Upper lobe of right lung (tissue), 1 donor: ENCODE results near the gene PARD3B. TPM values are rescaled to one million over a fixed set of nuclear protein-coding genes. Genes with fewer than 3 reads are reported as not detected.

Source experiments
- ATAC-seq: fragments of 200-7000 bp; cut with Tn5 transposase; one replicate; pipeline ENCODE4 v1.9.1; 2020; ENCODE audit warnings: mild to moderate bottlenecking, moderate library complexity
- DNase-seq: peaks from one replicate; pipeline ENCODE4 v3.0.0-alpha.2; 2020
- H3K27ac ChIP-seq: fragments of 200-600 bp; one replicate; pipeline ENCODE4 v1.8.0; 2022
- H3K27me3 ChIP-seq: fragments of 200-600 bp; one replicate; pipeline ENCODE4 v1.8.0; 2022; ENCODE audit warnings: mild to moderate bottlenecking
- H3K36me3 ChIP-seq: fragments of 200-600 bp; one replicate; pipeline ENCODE4 v1.8.0; 2022
- H3K4me1 ChIP-seq: fragments of 200-600 bp; one replicate; pipeline ENCODE4 v1.8.0; 2022
- H3K4me3 ChIP-seq: fragments of 200-600 bp; one replicate; pipeline ENCODE4 v1.8.0; 2022; ENCODE audit warnings: mild to moderate bottlenecking
- H3K9me3 ChIP-seq: fragments of 200-600 bp; one replicate; pipeline ENCODE4 v1.8.0; 2022
- intact Hi-C: fragments of 100-400 bp; cut with DNase I; formaldehyde crosslinking; loops from one replicate; pipeline ENCODE4 v1.11.0; 2022
- total RNA-seq: library from RNA; stranded (reverse); fragmentation: NEBNext Ultra II Directional; extraction: Animal tissue kit (Norgen Biotek cat#: 25700); gene quantifications from one replicate; pipeline ENCODE4 v1.2.1, GENCODE V29; 2021
- TF ChIP-seq, protein P1 (sequence below): fragments of 200-600 bp; IDR thresholded peaks from one replicate; pipeline ENCODE4 v1.8.0; 2022; ENCODE audit warnings: antibody characterized with exemption
- donor health status: DM: no; HTN: yes; CAD: no; lungs with severe emphysema.

Gene PARD3B
- total RNA-seq, 1 donor from 2014 or later = 32.5 TPM

DNA sequence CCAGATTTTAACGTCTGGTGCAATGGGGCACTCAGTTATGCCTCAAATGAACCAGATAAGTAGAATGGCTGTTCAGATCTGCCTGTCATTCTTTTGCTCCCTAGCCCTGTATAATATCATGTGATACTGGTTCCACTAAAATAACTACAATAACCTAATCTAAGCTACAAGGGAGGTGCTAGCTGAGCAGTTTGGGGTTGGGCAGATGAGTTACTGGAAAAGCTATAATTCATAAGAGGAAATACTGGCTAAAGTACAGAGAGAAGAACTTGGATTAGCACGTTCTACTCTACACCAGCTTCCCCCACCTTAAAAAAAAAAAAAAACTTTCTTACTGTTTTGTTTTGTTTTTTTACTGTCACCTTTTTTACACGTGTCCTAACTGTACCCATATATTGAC lies 953.7 kb downstream of the PARD3B start:
- Histone ChIP-seq H3K4me3 (no peak overlapping the region), H3K9me3 (no peaks in the 10 kb centered on the region), H3K36me3 (no peaks in the 10 kb centered on the region), H3K4me1 (no peaks in the 10 kb centered on the region), H3K27me3 (no peaks in the 10 kb centered on the region), H3K27ac (no peak overlapping the region)
- TF ChIP-seq, protein P1, sequence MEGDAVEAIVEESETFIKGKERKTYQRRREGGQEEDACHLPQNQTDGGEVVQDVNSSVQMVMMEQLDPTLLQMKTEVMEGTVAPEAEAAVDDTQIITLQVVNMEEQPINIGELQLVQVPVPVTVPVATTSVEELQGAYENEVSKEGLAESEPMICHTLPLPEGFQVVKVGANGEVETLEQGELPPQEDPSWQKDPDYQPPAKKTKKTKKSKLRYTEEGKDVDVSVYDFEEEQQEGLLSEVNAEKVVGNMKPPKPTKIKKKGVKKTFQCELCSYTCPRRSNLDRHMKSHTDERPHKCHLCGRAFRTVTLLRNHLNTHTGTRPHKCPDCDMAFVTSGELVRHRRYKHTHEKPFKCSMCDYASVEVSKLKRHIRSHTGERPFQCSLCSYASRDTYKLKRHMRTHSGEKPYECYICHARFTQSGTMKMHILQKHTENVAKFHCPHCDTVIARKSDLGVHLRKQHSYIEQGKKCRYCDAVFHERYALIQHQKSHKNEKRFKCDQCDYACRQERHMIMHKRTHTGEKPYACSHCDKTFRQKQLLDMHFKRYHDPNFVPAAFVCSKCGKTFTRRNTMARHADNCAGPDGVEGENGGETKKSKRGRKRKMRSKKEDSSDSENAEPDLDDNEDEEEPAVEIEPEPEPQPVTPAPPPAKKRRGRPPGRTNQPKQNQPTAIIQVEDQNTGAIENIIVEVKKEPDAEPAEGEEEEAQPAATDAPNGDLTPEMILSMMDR = no peak
- no peak for ATAC-seq
- intact Hi-C loops = no loop called here
- DNase-seq = no peak

DNA sequence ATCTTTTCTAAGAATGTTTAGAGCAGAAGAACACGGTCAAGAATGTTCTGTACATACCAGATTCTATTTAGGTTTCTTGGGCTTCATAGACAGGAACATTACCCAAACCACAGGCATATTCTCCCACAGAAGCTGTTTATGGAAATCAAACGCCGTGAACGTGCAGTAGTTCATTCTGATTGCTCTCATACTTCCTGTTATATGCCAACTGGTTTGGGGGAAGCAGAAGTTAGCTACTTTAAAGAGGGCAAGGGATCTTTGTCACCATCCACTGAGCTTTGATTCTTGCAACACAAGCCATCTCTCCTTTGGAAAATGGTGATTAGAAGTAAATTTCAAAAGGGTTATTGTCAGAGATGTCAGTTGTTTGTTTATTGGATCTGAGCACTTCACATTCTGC lies 954.8 kb downstream of the PARD3B start:
- ATAC-seq = no peak
- H3K4me1 ChIP-seq = no peaks in the 10 kb centered on the region
- TF ChIP-seq, protein P1 = no peak

DNA sequence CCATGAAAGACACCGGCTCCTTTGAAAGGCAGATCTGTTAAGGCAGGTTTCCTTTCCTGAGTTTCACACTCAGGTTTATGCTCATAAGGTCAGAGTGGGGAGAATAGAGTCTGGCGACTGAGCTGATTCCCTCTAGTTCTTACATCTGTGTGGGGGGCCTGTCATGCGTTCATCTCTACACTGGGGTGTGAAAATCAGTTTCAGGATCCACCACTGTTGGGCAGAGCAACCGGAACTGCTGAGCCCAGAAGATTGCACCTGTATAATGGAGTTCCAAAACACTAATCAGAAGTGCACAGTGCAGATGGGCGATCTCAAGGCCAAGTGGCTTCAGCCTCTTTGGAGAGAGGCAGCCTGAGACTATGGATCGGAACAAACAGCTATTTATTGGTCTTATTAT lies 955.7 kb downstream of the PARD3B start:
- no peaks in the 10 kb centered on the region for H3K9me3 ChIP-seq
- H3K4me3 ChIP-seq = no peak overlapping the region
- no peaks in the 10 kb centered on the region for H3K27me3 ChIP-seq
- TF ChIP-seq, protein P1 = no peak
- no peak for DNase-seq
- intact Hi-C loops = no loop called here
- no peaks in the 10 kb centered on the region for H3K4me1 ChIP-seq
- no peak overlapping the region for H3K27ac ChIP-seq
- H3K36me3 ChIP-seq = no peaks in the 10 kb centered on the region
- ATAC-seq = no peak

More for the DNA sequence above, 954.8 kb downstream of the PARD3B start:
- no peaks in the 10 kb centered on the region for H3K27me3 ChIP-seq
- no peak for DNase-seq
- H3K36me3 ChIP-seq = no peaks in the 10 kb centered on the region
- no peak overlapping the region for H3K4me3 ChIP-seq
- intact Hi-C loops = no loop called here
- H3K9me3 ChIP-seq = no peaks in the 10 kb centered on the region
- H3K27ac ChIP-seq = no peak overlapping the region

DNA sequence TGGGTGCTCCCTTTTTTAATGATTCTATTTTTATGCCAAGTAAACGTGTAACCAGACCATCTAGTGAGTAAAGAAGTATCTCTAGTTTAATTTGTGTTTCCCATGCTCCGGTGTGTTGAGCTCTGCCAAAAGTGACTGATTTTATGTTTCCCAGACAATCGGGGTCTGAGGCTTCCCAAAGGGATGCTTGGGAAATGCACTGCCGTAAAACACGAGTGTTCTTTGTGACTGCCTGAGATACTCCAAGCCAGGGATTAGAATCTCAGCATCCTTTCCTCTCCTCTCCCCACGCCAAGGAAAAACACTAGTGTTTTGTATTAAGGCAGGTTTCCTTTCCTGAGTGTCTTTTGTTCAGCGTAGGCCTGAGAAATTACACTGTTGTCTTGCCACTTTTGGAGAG lies 956.6 kb downstream of the PARD3B start:
- Histone ChIP-seq H3K4me1 (no peaks in the 10 kb centered on the region), H3K36me3 (no peaks in the 10 kb centered on the region), H3K27ac (no peak overlapping the region), H3K9me3 (no peaks in the 10 kb centered on the region), H3K4me3 (no peak overlapping the region), H3K27me3 (no peaks in the 10 kb centered on the region)
- intact Hi-C loops = no loop called here
- ATAC-seq = no peak
- TF ChIP-seq, protein P1 = no peak
- DNase-seq = no peak

DNA sequence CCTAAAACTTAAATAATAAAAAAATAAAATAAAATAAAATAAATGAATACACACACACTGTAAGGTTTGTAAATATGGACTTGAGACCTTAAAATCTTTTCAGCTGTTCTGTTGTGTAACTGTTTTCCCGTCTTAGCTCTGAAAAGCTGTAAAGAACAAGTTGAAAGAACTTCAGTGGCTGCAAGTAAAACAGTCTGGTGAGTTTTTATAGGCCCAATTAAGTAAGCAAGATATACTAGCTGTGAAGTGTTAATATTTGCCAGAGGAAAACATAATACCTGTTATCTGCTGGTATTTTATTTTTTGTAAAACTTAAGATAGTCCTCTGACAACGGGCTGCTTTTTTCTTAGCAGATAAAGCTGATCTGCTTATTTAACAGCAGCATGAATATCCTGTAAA lies 960.1 kb downstream of the PARD3B start:
- ATAC-seq = no peak
- TF ChIP-seq, protein P1 = no peak

DNA sequence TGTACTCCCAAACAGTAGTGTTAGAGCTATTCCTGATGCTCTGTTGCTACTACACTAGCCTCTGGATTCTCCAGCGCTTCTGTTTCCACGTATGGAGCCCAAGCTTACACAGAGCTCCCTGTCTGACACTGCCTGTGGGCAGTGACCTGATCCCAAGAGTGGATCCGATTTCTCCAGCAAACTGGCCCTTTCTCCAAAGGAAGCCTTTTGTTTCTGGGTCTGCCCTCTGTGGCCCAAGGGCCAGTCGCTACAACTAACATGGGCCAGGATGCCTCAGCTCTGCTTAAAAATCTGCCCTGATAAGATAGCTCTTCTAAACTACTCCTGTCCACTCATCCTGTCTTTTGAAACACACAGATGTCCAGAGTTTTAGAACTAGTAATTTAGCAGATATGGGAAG lies 964.4 kb downstream of the PARD3B start:
- Histone ChIP-seq H3K4me1 (no peaks in the 10 kb centered on the region), H3K27ac (no peak overlapping the region), H3K36me3 (no peaks in the 10 kb centered on the region), H3K9me3 (no peaks in the 10 kb centered on the region), H3K4me3 (no peak overlapping the region), H3K27me3 (no peaks in the 10 kb centered on the region)
- TF ChIP-seq, protein P1 = no peak
- DNase-seq (no peak), ATAC-seq (no peak)
- intact Hi-C loops = no loop called here

More for the DNA sequence above, 960.1 kb downstream of the PARD3B start:
- no peak overlapping the region for H3K4me3 ChIP-seq
- no peak for DNase-seq
- no peaks in the 10 kb centered on the region for H3K36me3 ChIP-seq
- no peak overlapping the region for H3K27ac ChIP-seq
- intact Hi-C loops = no loop called here
- H3K4me1 ChIP-seq = no peaks in the 10 kb centered on the region
- no peaks in the 10 kb centered on the region for H3K9me3 ChIP-seq
- no peaks in the 10 kb centered on the region for H3K27me3 ChIP-seq
